NCI-H2029 (cell line): ENCODE results near the gene NAALADL2.
"Not testable (repeated sequence)": the region's sequence is repeated elsewhere in the genome, so short reads cannot be mapped to it uniquely, and the experiment has no call there.

ENCODE experiments used
- DNase-seq: peaks from one replicate; lab custom pipeline; 2025; lab: John Stamatoyannopoulos, UW

Gene NAALADL2

GRCh38 chr3:175374705-175375104, 515.6 kb downstream of the NAALADL2 start:
- DNase-seq, result no peak

- peak; percentile 69 for DNase-seq
These were observed 519.2 kb downstream of the NAALADL2 start for GRCh38 chr3:175378348-175378747.

- no peak for DNase-seq
These were observed 522.6 kb downstream of the NAALADL2 start for GRCh38 chr3:175381685-175382084.

GRCh38 chr3:175383371-175383770, 524.2 kb downstream of the NAALADL2 start:
- no peak for DNase-seq

- DNase-seq, result no peak
These were observed 524.7 kb downstream of the NAALADL2 start for GRCh38 chr3:175383813-175384212.

- no peak for DNase-seq
These were observed 525.4 kb downstream of the NAALADL2 start for GRCh38 chr3:175384569-175384968.

GRCh38 chr3:175386630-175387029, 527.5 kb downstream of the NAALADL2 start:
- no peak for DNase-seq

- no peak for DNase-seq
These were observed 530.4 kb downstream of the NAALADL2 start for GRCh38 chr3:175389560-175389959.

GRCh38 chr3:175391601-175392000, 532.5 kb downstream of the NAALADL2 start:
- DNase-seq, result no peak

GRCh38 chr3:175392653-175393052, 533.5 kb downstream of the NAALADL2 start:
- no peak for DNase-seq

GRCh38 chr3:175397372-175397771, 538.2 kb downstream of the NAALADL2 start:
- no peak for DNase-seq

- DNase-seq, result no peak
These were observed 539.5 kb downstream of the NAALADL2 start for GRCh38 chr3:175398676-175399075.

- no peak for DNase-seq
These were observed 540.2 kb downstream of the NAALADL2 start for GRCh38 chr3:175399156-175399840.

- DNase-seq, result no peak
These were observed 544.9 kb downstream of the NAALADL2 start for GRCh38 chr3:175404027-175404426.

- DNase-seq, result no peak
These were observed 545.5 kb downstream of the NAALADL2 start for GRCh38 chr3:175404621-175405020.

- DNase-seq, result no peak
These were observed 551.1 kb downstream of the NAALADL2 start for GRCh38 chr3:175410251-175410650.

- DNase-seq, result no peak
These were observed 552.3 kb downstream of the NAALADL2 start for GRCh38 chr3:175411405-175411804.

- no peak for DNase-seq
These were observed 552.8 kb downstream of the NAALADL2 start for GRCh38 chr3:175411946-175412345.

- DNase-seq, result no peak
These were observed 554.8 kb downstream of the NAALADL2 start for GRCh38 chr3:175413926-175414325.

- no peak for DNase-seq
These were observed 557.5 kb downstream of the NAALADL2 start for GRCh38 chr3:175416600-175416999.

GRCh38 chr3:175417426-175417825, 558.3 kb downstream of the NAALADL2 start:
- DNase-seq, result no peak

GRCh38 chr3:175421902-175422301, 562.8 kb downstream of the NAALADL2 start:
- DNase-seq, result no peak

GRCh38 chr3:175422744-175423143, 563.6 kb downstream of the NAALADL2 start:
- DNase-seq, result no peak

GRCh38 chr3:175423848-175424247, 564.7 kb downstream of the NAALADL2 start:
- DNase-seq, result not testable (repeated sequence)
